Fibroblast of lung (primary cell): Measurements from ENCODE around the gene NAA50. TPM values are rescaled to one million over a fixed set of nuclear protein-coding genes. Genes with fewer than 3 reads are reported as not detected.
A peak's percentile ranks its signal among the peaks of the same experiment; 100 is the strongest.

Experiments
- DNase-seq, 2 donors: peaks; one replicate each; pipeline versions ENCODE4 v3.0.0 to v3.0.0-alpha.2; 2010; ENCODE audit warnings: low read depth in 2 of 2
- H2AFZ ChIP-seq: 2 replicates; pipeline ENCODE4 v1.5.1; 2012; ENCODE audit warnings: low read length, control low read depth, inconsistent platforms
- H3K27ac ChIP-seq: 2 replicates; pipeline ENCODE4 v1.5.1; 2011; ENCODE audit warnings: low read length, control low read depth; ENCODE audit not compliant: insufficient read depth
- H3K27me3 ChIP-seq: 2 replicates; pipeline ENCODE4 v1.5.1; 2011; ENCODE audit warnings: mild to moderate bottlenecking, low read length; ENCODE audit not compliant: control insufficient read depth, insufficient read depth
- H3K36me3 ChIP-seq: 2 replicates; pipeline ENCODE4 v1.5.1; 2011; ENCODE audit warnings: low read length; ENCODE audit not compliant: control insufficient read depth, insufficient read depth
- H3K4me1 ChIP-seq: 2 replicates; pipeline ENCODE4 v1.5.1; 2011; ENCODE audit warnings: low read length; ENCODE audit not compliant: control insufficient read depth, insufficient read depth; ENCODE audit errors: extremely low read depth
- H3K4me2 ChIP-seq: 2 replicates; pipeline ENCODE4 v1.5.1; 2011; ENCODE audit warnings: low read length, control low read depth; ENCODE audit not compliant: insufficient read depth; ENCODE audit errors: extremely low read depth
- H3K4me3 ChIP-seq, 4 experiments: fragments of 200-600 bp in 1 of 4; sonication (generic) in 1 of 4; replicated peaks in 1 of 4; 2 replicates each; pipeline ENCODE4 v1.5.1; 2011 to 2016; ENCODE audit warnings: low read length in 4 of 4, low read depth in 3 of 4, mild to moderate bottlenecking in 3 of 4, control low read depth in 2 of 4, inconsistent platforms in 1 of 4, mixed read lengths in 1 of 4; ENCODE audit not compliant: insufficient read depth in 1 of 4; ENCODE audit errors: control extremely low read depth in 1 of 4
- H3K79me2 ChIP-seq: 2 replicates; pipeline ENCODE4 v1.5.1; 2012; ENCODE audit warnings: mild to moderate bottlenecking, low read length, inconsistent platforms; ENCODE audit not compliant: control insufficient read depth, insufficient read depth
- H3K9ac ChIP-seq: 2 replicates; pipeline ENCODE4 v1.5.1; 2011; ENCODE audit warnings: mild to moderate bottlenecking, low read length, control low read depth; ENCODE audit not compliant: insufficient read depth
- H3K9me3 ChIP-seq: 2 replicates; pipeline ENCODE4 v1.5.1; 2012; ENCODE audit warnings: low read depth, low read length; ENCODE audit not compliant: control insufficient read depth, insufficient read depth
- H4K20me1 ChIP-seq: 2 replicates; pipeline ENCODE4 v1.5.1; 2011; ENCODE audit warnings: low read length; ENCODE audit not compliant: control insufficient read depth, insufficient read depth; ENCODE audit errors: extremely low read depth
- EZH2 ChIP-seq: IDR thresholded peaks from 2 replicates; pipeline ENCODE4 v1.5.1; 2012; ENCODE audit warnings: low read length, control low read depth, mild to moderate bottlenecking; ENCODE audit errors: missing control alignments
- polyA plus RNA-seq, 2 donors: library from polyadenylated mRNA; depleted of rRNA in 1 of 2; stranded (reverse) in 1 of 2; unstranded in 1 of 2; fragments of >200 nt; gene quantifications; 2 replicates each; pipeline ENCODE4 v1.2.1, GENCODE V29; 2011 to 2012; ENCODE audit warnings: missing spikeins in 1 of 2
- total RNA-seq: library from RNA; depleted of rRNA; stranded (reverse); fragments of >200 nt; gene quantifications from 2 replicates; pipeline ENCODE4 v1.2.1, GENCODE V29; 2014
- TF ChIP-seq, protein P1 (sequence below), 2 donors: IDR thresholded peaks in 1 of 2; conservative IDR thresholded peaks in 1 of 2; 1 replicate in 1 of 2; 2 replicates in 1 of 2; pipeline ENCODE4 v1.5.1; 2011 to 2012; ENCODE audit warnings: low read length in 2 of 2, control low read depth in 1 of 2, inconsistent platforms in 1 of 2, low read depth in 1 of 2, mild to moderate bottlenecking in 1 of 2

The NAA50 gene
- total and polyA plus RNA-seq, 2 donors (not counting 1 experiment from before 2014, with no cell fraction given) = 150 to 252 TPM

GRCh38 chr3:113695786-113696645 lies 50.0 kb downstream of the NAA50 start, which contains the start of gene USF3:
Gene USF3, minus strand, starts transcription at chr3:113696642. Its CDS starts 21,764 bp downstream, at chr3:113674878.
- H3K4me2 ChIP-seq = peak within 1 kb of the TSS; percentile 99
- H3K4me3 ChIP-seq = peak within 1 kb of the TSS; percentile 84 to 100 (median 94)
- no peaks in the 10 kb centered on the region for H3K4me1 ChIP-seq
- H3K36me3 ChIP-seq = no peaks in the 10 kb centered on the region
- H3K9ac ChIP-seq = peak within 1 kb of the TSS; percentile 87
- H3K27ac ChIP-seq = peak within 1 kb of the TSS; percentile 84
- peak; percentile 56 to 60 for DNase-seq
- no peaks in the 10 kb centered on the region for H3K9me3 ChIP-seq
- TF ChIP-seq EZH2 = no peak
- TF ChIP-seq, protein P1, sequence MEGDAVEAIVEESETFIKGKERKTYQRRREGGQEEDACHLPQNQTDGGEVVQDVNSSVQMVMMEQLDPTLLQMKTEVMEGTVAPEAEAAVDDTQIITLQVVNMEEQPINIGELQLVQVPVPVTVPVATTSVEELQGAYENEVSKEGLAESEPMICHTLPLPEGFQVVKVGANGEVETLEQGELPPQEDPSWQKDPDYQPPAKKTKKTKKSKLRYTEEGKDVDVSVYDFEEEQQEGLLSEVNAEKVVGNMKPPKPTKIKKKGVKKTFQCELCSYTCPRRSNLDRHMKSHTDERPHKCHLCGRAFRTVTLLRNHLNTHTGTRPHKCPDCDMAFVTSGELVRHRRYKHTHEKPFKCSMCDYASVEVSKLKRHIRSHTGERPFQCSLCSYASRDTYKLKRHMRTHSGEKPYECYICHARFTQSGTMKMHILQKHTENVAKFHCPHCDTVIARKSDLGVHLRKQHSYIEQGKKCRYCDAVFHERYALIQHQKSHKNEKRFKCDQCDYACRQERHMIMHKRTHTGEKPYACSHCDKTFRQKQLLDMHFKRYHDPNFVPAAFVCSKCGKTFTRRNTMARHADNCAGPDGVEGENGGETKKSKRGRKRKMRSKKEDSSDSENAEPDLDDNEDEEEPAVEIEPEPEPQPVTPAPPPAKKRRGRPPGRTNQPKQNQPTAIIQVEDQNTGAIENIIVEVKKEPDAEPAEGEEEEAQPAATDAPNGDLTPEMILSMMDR (conservative IDR thresholded peaks at IDR 0.05 in 1 of 2, IDR thresholded peaks at IDR 0.05 in 1 of 2; ENCODE audit: low read depth in 1 of 2, low read length in 2 of 2) = no peak
- H4K20me1 ChIP-seq = no peaks in the 10 kb centered on the region
- H3K79me2 ChIP-seq = peaks cover 11% of the 10 kb centered on the region
- peak within 1 kb of the TSS; percentile 100 for H2AFZ ChIP-seq
- H3K27me3 ChIP-seq = no peaks in the 10 kb centered on the region

DNA sequence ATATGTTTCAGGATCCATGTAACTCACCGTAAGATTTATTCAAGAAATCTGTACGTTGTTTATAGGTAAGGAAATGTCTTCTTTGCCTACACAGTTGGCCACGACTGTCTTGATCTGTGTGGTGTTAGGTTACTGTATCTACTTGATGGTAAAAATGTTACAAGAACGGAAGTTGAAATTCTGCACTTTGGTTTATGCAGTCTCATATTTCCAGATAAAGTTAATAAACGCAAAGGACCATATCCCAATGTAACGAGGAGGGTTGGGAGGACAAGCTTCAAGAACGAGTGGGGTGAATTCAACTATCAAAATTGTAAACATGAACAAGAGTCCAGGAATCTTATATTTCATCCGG lies 50.6 kb downstream of the NAA50 start:
- no peaks in the 10 kb centered on the region for H3K27me3 ChIP-seq

GRCh38 chr3:113690482-113690881 lies 55.6 kb downstream of the NAA50 start:
- H3K4me3 ChIP-seq = no peak overlapping the region
- H3K4me1 ChIP-seq = no peaks in the 10 kb centered on the region
- H3K9me3 ChIP-seq = no peaks in the 10 kb centered on the region
- TF ChIP-seq, protein P1 (conservative IDR thresholded peaks at IDR 0.05 in 1 of 2, IDR thresholded peaks at IDR 0.05 in 1 of 2; ENCODE audit: low read depth in 1 of 2, low read length in 2 of 2) = no peak
- no peak for TF ChIP-seq EZH2
- DNase-seq = no peak
- no peak overlapping the region for H3K4me2 ChIP-seq
- no peaks in the 10 kb centered on the region for H4K20me1 ChIP-seq
- H3K9ac ChIP-seq = no peak overlapping the region
- no peaks in the 10 kb centered on the region for H3K27me3 ChIP-seq
- peaks cover 11% of the 10 kb centered on the region for H3K79me2 ChIP-seq
- H3K27ac ChIP-seq = no peak overlapping the region
- no peak overlapping the region for H2AFZ ChIP-seq
- H3K36me3 ChIP-seq = no peaks in the 10 kb centered on the region

More for the DNA sequence above, 50.6 kb downstream of the NAA50 start:
- Histone ChIP-seq H3K36me3 (no peaks in the 10 kb centered on the region), H2AFZ (peak overlapping the region; percentile 81), H3K79me2 (peaks cover 11% of the 10 kb centered on the region), H3K4me1 (no peaks in the 10 kb centered on the region), H3K4me3 (peak overlapping the region; percentile 70 to 90 (median 82)), H3K4me2 (peak overlapping the region; percentile 90), H4K20me1 (no peaks in the 10 kb centered on the region), H3K27ac (peak overlapping the region; percentile 68), H3K9me3 (no peaks in the 10 kb centered on the region), H3K9ac (peak overlapping the region; percentile 67)
- peak; percentile 16 to 44 for DNase-seq
- TF ChIP-seq, protein P1 (conservative IDR thresholded peaks at IDR 0.05 in 1 of 2, IDR thresholded peaks at IDR 0.05 in 1 of 2; ENCODE audit: low read depth in 1 of 2, low read length in 2 of 2) = no peak
